Vagina (tissue), 2 donors: ENCODE measurements around the gene TBC1D24.

Source experiments
- POLR2A ChIP-seq, 2 donors: fragments of 450-650 bp; IDR thresholded peaks; one replicate each; pipeline ENCODE4 v1.6.1; 2017; ENCODE audit warnings: antibody characterized with exemption in 2 of 2, mild to moderate bottlenecking in 2 of 2, moderate library complexity in 2 of 2
- POLR2AphosphoS5 ChIP-seq, 2 donors: sonication (generic); formaldehyde crosslinking; IDR thresholded peaks; one replicate each; pipeline ENCODE4 v1.9.0; 2017; ENCODE audit warnings: antibody characterized with exemption in 2 of 2, mild to moderate bottlenecking in 2 of 2, low read depth in 1 of 2; ENCODE audit not compliant: insufficient read depth in 1 of 2
- TF ChIP-seq, protein P1 (sequence below), 3 experiments: fragments of 450-650 bp in 2 of 3; fragments of 200-600 bp in 1 of 3; sonication (generic) in 1 of 3; IDR thresholded peaks; one replicate each; pipeline ENCODE4 v1.5.1; 2017 to 2019; ENCODE audit warnings: antibody characterized with exemption in 3 of 3, mild to moderate bottlenecking in 2 of 3, moderate library complexity in 2 of 3

DNA sequence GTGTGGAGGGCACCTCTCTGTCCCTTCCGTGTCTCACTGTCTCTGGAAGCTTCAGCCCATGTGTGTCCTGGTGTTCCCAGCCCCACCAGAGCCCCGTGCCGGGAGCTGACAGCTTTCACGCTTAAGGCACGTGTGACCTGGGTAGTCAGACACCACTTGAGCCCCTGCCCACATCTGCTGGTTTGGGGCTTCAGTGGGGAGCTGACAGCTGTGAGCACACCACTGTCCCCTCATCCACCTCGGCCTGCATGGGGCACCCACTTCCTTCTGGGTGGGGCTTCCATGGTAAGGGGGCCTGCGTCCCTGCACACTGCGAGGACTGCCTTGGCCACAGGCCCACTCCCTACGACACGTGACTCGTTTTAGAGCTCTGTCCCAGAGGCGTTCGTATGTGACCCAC is 17.7 kb upstream of the TBC1D24 start:
- TF ChIP-seq, protein P1, sequence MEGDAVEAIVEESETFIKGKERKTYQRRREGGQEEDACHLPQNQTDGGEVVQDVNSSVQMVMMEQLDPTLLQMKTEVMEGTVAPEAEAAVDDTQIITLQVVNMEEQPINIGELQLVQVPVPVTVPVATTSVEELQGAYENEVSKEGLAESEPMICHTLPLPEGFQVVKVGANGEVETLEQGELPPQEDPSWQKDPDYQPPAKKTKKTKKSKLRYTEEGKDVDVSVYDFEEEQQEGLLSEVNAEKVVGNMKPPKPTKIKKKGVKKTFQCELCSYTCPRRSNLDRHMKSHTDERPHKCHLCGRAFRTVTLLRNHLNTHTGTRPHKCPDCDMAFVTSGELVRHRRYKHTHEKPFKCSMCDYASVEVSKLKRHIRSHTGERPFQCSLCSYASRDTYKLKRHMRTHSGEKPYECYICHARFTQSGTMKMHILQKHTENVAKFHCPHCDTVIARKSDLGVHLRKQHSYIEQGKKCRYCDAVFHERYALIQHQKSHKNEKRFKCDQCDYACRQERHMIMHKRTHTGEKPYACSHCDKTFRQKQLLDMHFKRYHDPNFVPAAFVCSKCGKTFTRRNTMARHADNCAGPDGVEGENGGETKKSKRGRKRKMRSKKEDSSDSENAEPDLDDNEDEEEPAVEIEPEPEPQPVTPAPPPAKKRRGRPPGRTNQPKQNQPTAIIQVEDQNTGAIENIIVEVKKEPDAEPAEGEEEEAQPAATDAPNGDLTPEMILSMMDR (IDR thresholded peaks at IDR 0.05), result no peak
- TF ChIP-seq POLR2A (IDR thresholded peaks at IDR 0.05) (no peak), POLR2AphosphoS5 (IDR thresholded peaks at IDR 0.05; ENCODE audit: insufficient read depth in 1 of 2, low read depth in 1 of 2) (no peak)
